Trophoblast cell (in vitro differentiated cells and primary cell): Measurements from ENCODE around the gene ZBTB21.

Experiments used
- DNase-seq, 2 donors: peaks; one replicate each; pipeline ENCODE4 v3.0.0-alpha.2; 2016
- H2AFZ ChIP-seq: 2 replicates; pipeline ENCODE4 v1.6.1; 2013; ENCODE audit warnings: low read length, moderate library complexity, mild to moderate bottlenecking; ENCODE audit not compliant: insufficient read depth, poor library complexity
- H2AK5ac ChIP-seq: 2 replicates; pipeline ENCODE4 v1.6.1; 2013; ENCODE audit warnings: mild to moderate bottlenecking, low read length
- H2BK120ac ChIP-seq: 2 replicates; pipeline ENCODE4 v1.6.1; 2013; ENCODE audit warnings: low read length, mild to moderate bottlenecking, moderate library complexity; ENCODE audit not compliant: insufficient read depth, poor library complexity
- H2BK12ac ChIP-seq: 2 replicates; pipeline ENCODE4 v1.6.1; 2013; ENCODE audit warnings: mild to moderate bottlenecking, low read length, moderate library complexity
- H2BK5ac ChIP-seq: 2 replicates; pipeline ENCODE4 v1.6.1; 2013; ENCODE audit warnings: low read length, low read depth, moderate library complexity, mild to moderate bottlenecking; ENCODE audit not compliant: poor library complexity
- H3K14ac ChIP-seq: 2 replicates; pipeline ENCODE4 v1.6.1; 2013; ENCODE audit warnings: mild to moderate bottlenecking, low read length
- H3K18ac ChIP-seq: 2 replicates; pipeline ENCODE4 v1.6.1; 2013; ENCODE audit warnings: mild to moderate bottlenecking, low read length
- H3K23ac ChIP-seq: 2 replicates; pipeline ENCODE4 v1.6.1; 2013; ENCODE audit warnings: low read length
- H3K27ac ChIP-seq: 2 replicates; pipeline ENCODE4 v1.5.1; 2013; ENCODE audit warnings: low read depth, mild to moderate bottlenecking, inconsistent platforms, low read length, moderate library complexity
- H3K27me3 ChIP-seq: 2 replicates; pipeline ENCODE4 v1.6.1; 2013; ENCODE audit warnings: inconsistent platforms, mild to moderate bottlenecking, low read length, moderate library complexity; ENCODE audit not compliant: insufficient read depth
- H3K36me3 ChIP-seq, 2 experiments: 1 replicate in 1 of 2; 2 replicates in 1 of 2; pipeline ENCODE4 v1.6.1; 2013; ENCODE audit warnings: low read length in 2 of 2, mild to moderate bottlenecking in 2 of 2, moderate library complexity in 1 of 2; ENCODE audit not compliant: insufficient read depth in 2 of 2, control insufficient read depth in 1 of 2
- H3K4ac ChIP-seq: 2 replicates; pipeline ENCODE4 v1.6.1; 2013; ENCODE audit warnings: low read depth, mild to moderate bottlenecking, low read length, moderate library complexity
- H3K4me1 ChIP-seq, 2 experiments: 1 replicate in 1 of 2; 2 replicates in 1 of 2; pipeline ENCODE4 v1.6.1; 2013; ENCODE audit warnings: low read length in 2 of 2, mild to moderate bottlenecking in 2 of 2, moderate library complexity in 1 of 2; ENCODE audit not compliant: insufficient read depth in 2 of 2, control insufficient read depth in 1 of 2
- H3K4me2 ChIP-seq: 2 replicates; pipeline ENCODE4 v1.6.1; 2013; ENCODE audit warnings: inconsistent platforms, mild to moderate bottlenecking, low read length, moderate library complexity
- H3K4me3 ChIP-seq: 2 replicates; pipeline ENCODE4 v1.5.1; 2013; ENCODE audit warnings: mild to moderate bottlenecking, low read depth, low read length, inconsistent platforms
- H3K79me1 ChIP-seq: one replicate; pipeline ENCODE4 v1.6.1; 2013; ENCODE audit warnings: low read length
- H3K79me2 ChIP-seq: 2 replicates; pipeline ENCODE4 v1.6.1; 2013; ENCODE audit warnings: low read length, mild to moderate bottlenecking; ENCODE audit not compliant: control insufficient read depth, insufficient read depth, poor library complexity
- H3K9ac ChIP-seq: 2 replicates; pipeline ENCODE4 v1.6.1; 2013; ENCODE audit warnings: mild to moderate bottlenecking, low read length
- H3K9me3 ChIP-seq: 2 replicates; pipeline ENCODE4 v1.6.1; 2013; ENCODE audit warnings: low read depth, mild to moderate bottlenecking, control low read depth, inconsistent platforms, low read length; ENCODE audit not compliant: insufficient read depth
- H4K12ac ChIP-seq: 2 replicates; pipeline ENCODE4 v1.6.1; 2013; ENCODE audit warnings: low read depth, mild to moderate bottlenecking, low read length, moderate library complexity
- H4K8ac ChIP-seq: 2 replicates; pipeline ENCODE4 v1.6.1; 2013; ENCODE audit warnings: low read depth, mild to moderate bottlenecking, low read length, moderate library complexity
- H4K91ac ChIP-seq: one replicate; pipeline ENCODE4 v1.6.1; 2013; ENCODE audit warnings: low read depth, mild to moderate bottlenecking, low read length, moderate library complexity
- WGBS: extraction: QIAGEN DNeasy Blood & Tissue Kit; methylation state at CpG from one replicate; pipeline ENCODE4 v1.1.7; 2013; ENCODE audit warnings: missing lambda C conversion rate; ENCODE audit not compliant: insufficient read length, insufficient coverage; ENCODE audit errors: extremely low coverage; 5-methylcytosine and 5-hydroxymethylcytosine counted together

Gene ZBTB21

DNA sequence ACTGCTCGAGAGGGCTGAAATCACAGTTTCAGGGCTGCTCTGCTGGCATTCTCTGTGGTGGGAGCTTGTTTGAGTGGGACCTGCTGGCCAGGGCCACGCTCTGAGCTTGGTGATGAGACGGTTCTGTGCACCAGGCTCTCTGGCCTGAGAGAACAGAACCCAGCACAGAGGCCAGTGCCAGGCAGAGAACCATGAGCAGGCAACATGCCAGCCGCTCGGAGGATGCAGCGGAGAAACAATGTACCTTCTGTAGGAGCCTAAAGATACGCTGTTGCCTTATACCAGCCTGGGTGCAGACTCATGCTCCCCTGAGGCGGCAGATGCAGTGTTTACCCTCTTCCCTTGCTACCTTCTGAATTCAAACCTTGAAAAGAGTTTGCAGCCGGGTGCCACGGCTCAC lies 66.3 kb downstream of the ZBTB21 start:
- H4K91ac ChIP-seq: no peak overlapping the region
- H4K8ac ChIP-seq: no peak overlapping the region
- no peak overlapping the region for H3K4me2 ChIP-seq
- no peak overlapping the region for H2BK120ac ChIP-seq
- DNase-seq: no peak
- H3K79me2 ChIP-seq: no peaks in the 10 kb centered on the region
- no peaks in the 10 kb centered on the region for H3K36me3 ChIP-seq
- H3K18ac ChIP-seq: no peak overlapping the region
- H3K4ac ChIP-seq: no peak overlapping the region
- no peak overlapping the region for H3K14ac ChIP-seq
- H2AK5ac ChIP-seq: no peak overlapping the region
- no peak overlapping the region for H3K9ac ChIP-seq
- H4K12ac ChIP-seq: no peak overlapping the region
- H3K27me3 ChIP-seq: no peaks in the 10 kb centered on the region
- no peaks in the 10 kb centered on the region for H3K79me1 ChIP-seq
- no peak overlapping the region for H2BK5ac ChIP-seq
- H3K4me3 ChIP-seq: no peak overlapping the region
- no peak overlapping the region for H3K27ac ChIP-seq
- H3K9me3 ChIP-seq: no peaks in the 10 kb centered on the region
- no peak overlapping the region for H3K23ac ChIP-seq
- WGBS: no CpG with 5 or more reads among the region's 10 CpGs
- no peaks in the 10 kb centered on the region for H3K4me1 ChIP-seq
- H2BK12ac ChIP-seq: no peak overlapping the region
- no peak overlapping the region for H2AFZ ChIP-seq

DNA sequence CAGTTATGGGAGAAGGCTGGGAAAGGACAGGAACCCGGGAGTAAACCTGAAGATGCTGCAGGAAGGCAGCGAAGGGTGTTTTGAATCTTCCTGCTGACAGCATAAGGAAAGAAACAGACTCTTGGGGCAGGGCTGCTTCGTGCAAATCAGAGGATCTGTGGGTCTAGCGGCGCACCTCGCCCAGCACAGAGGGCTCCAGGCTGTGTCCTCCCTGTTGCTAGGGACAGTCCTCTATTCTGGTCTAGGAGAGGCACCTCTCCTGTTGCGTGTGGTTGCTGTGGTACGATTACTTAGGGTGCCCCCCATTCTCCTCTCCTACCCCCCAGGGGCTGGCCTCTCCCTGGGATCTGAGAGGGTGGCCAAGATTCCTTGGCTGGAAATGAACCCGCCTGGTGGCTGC lies 67.7 kb downstream of the ZBTB21 start:
- H3K4me1 ChIP-seq: no peaks in the 10 kb centered on the region
- no peak for DNase-seq
- no peak overlapping the region for H3K4ac ChIP-seq
- no peak overlapping the region for H4K91ac ChIP-seq
- no peaks in the 10 kb centered on the region for H3K27me3 ChIP-seq
- no peaks in the 10 kb centered on the region for H3K79me2 ChIP-seq
- H3K18ac ChIP-seq: no peak overlapping the region
- WGBS: no CpG with 5 or more reads among the region's 9 CpGs
- H3K79me1 ChIP-seq: no peaks in the 10 kb centered on the region
- no peak overlapping the region for H2BK5ac ChIP-seq
- no peak overlapping the region for H4K12ac ChIP-seq
- H2AFZ ChIP-seq: no peak overlapping the region
- H2BK120ac ChIP-seq: no peak overlapping the region
- no peaks in the 10 kb centered on the region for H3K36me3 ChIP-seq
- no peaks in the 10 kb centered on the region for H3K9me3 ChIP-seq
- no peak overlapping the region for H3K4me3 ChIP-seq
- H2BK12ac ChIP-seq: no peak overlapping the region
- no peak overlapping the region for H3K14ac ChIP-seq
- H3K27ac ChIP-seq: no peak overlapping the region
- no peak overlapping the region for H3K4me2 ChIP-seq
- no peak overlapping the region for H2AK5ac ChIP-seq
- no peak overlapping the region for H3K9ac ChIP-seq
- no peak overlapping the region for H4K8ac ChIP-seq
- H3K23ac ChIP-seq: no peak overlapping the region

DNA sequence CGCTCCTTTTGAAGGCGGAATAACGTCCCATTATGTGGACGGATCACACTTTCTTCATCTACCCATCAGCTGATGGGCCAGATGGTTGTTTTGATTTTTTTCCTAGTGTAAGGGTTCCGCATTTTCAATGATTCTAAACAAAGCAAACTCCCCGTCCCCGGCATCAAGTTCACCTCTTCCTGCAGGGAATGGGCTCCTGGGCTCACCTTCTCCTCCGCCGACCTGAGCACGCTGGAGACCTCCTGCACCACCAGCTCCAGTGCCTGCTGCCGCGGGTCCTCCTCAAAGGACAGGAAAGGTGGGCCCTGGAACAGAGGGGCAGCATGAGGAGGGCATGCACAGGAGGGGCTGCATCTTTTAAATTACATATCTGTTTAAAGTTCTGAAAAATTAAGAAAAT lies 68.2 kb downstream of the ZBTB21 start:
- Histone ChIP-seq H3K23ac (no peak overlapping the region), H2BK5ac (no peak overlapping the region), H4K12ac (no peak overlapping the region), H3K79me2 (no peaks in the 10 kb centered on the region), H2AFZ (no peak overlapping the region), H3K27me3 (no peaks in the 10 kb centered on the region), H3K36me3 (no peaks in the 10 kb centered on the region), H3K27ac (no peak overlapping the region), H3K4me2 (no peak overlapping the region), H3K4me3 (no peak overlapping the region), H3K9ac (no peak overlapping the region), H2BK12ac (no peak overlapping the region), H3K4ac (no peak overlapping the region), H3K79me1 (no peaks in the 10 kb centered on the region), H3K9me3 (no peaks in the 10 kb centered on the region), H4K91ac (no peak overlapping the region), H2BK120ac (no peak overlapping the region), H3K4me1 (no peaks in the 10 kb centered on the region), H2AK5ac (no peak overlapping the region), H4K8ac (no peak overlapping the region), H3K14ac (no peak overlapping the region), H3K18ac (no peak overlapping the region)
- no peak for DNase-seq
- no CpG with 5 or more reads among the region's 12 CpGs for WGBS

DNA sequence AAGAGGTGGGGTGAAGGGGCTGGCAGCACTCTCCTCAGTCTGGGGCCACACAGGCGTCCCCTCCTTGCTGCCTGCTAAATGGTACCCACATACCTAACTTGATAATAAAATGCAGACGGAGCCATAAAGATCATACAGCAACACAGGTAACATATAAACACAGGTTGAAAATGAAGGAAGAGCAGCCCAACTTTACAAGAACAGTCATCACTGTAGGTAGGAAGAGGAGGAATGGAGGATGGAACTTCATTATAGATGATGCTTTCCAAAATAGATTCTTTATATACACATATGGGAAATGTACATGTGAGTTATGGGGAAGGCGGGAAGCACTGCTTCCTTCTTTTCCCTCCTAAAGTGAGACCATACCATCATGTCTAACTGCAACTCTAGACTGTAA lies 69.7 kb downstream of the ZBTB21 start:
- H3K27ac ChIP-seq: no peak overlapping the region
- H2BK5ac ChIP-seq: no peak overlapping the region
- H3K23ac ChIP-seq: no peak overlapping the region
- H3K36me3 ChIP-seq: no peaks in the 10 kb centered on the region
- no peak overlapping the region for H3K18ac ChIP-seq
- H2AFZ ChIP-seq: no peak overlapping the region
- H3K79me2 ChIP-seq: no peaks in the 10 kb centered on the region
- H3K4me3 ChIP-seq: no peak overlapping the region
- no peaks in the 10 kb centered on the region for H3K9me3 ChIP-seq
- H2BK12ac ChIP-seq: no peak overlapping the region
- no peak overlapping the region for H4K8ac ChIP-seq
- H3K4ac ChIP-seq: no peak overlapping the region
- H3K79me1 ChIP-seq: no peaks in the 10 kb centered on the region
- H4K91ac ChIP-seq: no peak overlapping the region
- no peak overlapping the region for H4K12ac ChIP-seq
- no peak for DNase-seq
- H3K27me3 ChIP-seq: no peaks in the 10 kb centered on the region
- H3K4me2 ChIP-seq: no peak overlapping the region
- H2AK5ac ChIP-seq: no peak overlapping the region
- H3K14ac ChIP-seq: no peak overlapping the region
- no peak overlapping the region for H2BK120ac ChIP-seq
- WGBS: no CpG with 5 or more reads among the region's 3 CpGs
- no peak overlapping the region for H3K9ac ChIP-seq
- no peaks in the 10 kb centered on the region for H3K4me1 ChIP-seq
